GF-D8 (cell line): Measurements from ENCODE around the gene LMX1B.

Experiments
- DNase-seq: peaks from one replicate; lab custom pipeline; 2025; lab: John Stamatoyannopoulos, UW

Gene LMX1B

DNA sequence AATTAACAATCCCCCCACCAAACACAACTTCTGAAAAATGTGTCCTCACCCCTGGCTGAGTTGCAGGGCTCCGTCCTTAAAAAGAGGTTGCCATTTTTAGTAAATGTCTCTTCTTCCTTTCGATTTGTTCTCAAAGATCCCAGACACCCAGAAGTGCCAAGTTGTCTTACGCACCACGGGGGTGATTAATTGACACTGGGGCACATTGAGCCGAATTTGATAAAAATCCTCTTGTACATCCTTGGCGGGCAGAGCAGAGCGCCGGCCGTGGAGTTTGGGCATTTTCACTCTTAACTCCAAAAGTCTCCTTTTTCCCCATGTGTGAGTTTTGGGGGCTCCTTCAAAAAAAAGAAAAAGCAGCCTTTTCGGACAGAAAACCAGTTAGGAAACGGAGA lies 4.5 kb downstream of the LMX1B start:
- DNase-seq, result no peak

DNA sequence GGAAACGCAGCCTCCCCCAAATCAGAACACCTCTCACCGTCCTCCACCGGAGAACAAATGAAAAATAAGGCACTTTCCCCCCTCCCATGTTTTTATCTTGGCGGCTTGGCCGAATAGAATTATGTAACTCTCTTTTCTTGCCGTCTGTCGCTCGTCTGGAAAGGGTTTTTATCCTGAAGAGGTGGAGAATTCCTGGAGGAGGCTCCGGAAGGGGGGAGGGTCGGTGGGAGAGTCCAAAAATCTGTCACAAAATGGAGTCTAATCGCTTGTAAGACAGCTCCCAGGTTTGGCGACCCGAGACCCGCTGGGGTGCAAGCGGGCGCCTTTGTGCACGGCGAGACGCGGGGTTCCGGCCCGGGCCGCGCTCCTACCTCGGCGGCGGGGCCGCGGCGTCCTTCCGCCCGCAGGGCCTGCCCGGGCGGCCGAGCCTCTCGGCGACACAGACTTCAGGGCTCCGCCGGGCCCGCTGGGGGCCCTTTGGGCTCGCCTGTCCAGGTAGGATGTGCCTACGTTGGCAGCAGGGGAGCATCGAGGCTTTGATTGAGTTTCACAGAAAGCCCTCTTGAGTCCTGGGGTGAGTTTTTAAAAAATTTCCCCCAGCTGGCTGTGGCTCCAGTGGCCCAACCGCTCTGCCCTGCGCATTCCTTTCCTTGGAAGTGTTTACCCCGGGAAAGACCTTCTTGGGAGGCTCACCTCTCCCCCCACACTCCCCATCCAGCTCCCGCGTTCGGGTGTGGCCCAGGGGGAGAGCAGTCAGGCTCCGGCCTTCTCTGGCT lies 5.0 kb downstream of the LMX1B start:
- DNase-seq, result no peak

DNA sequence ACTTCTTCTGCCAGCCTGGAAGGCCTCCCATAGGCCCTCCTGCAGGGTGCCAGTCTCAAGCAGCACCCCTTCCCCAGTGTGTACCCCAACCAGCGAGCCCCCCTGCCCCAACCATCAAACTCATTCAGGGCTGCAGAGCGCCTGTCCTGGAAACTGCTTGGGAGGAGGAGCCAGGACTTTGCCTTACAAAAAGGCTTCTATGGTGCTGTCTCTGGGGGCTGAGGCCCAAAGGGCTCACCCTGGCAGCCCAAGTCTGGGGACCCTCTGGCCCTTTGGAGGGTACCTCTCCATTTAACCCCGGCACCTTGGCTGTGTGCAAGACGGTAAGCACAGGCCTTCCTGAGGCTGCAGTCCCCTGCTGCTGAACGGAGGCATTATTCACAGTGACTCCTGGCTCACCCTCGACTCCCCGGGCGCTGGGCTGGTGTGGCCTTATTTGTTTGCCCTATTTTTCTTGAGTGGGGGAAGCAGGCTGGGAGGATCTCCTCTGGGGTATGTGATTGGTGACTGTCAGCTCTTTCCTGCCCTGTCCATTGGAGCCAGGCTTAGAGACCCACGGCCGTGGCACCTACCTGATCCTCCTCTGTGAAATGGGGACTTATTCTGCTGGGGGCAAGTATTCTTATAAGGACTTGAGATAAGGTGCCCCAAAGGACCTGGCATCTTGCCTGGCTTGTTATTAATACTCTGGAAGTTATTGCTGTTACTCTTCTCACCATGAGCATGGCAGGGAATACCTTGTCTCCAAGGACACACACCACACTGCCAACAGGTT lies 5.8 kb downstream of the LMX1B start:
- no peak for DNase-seq

DNA sequence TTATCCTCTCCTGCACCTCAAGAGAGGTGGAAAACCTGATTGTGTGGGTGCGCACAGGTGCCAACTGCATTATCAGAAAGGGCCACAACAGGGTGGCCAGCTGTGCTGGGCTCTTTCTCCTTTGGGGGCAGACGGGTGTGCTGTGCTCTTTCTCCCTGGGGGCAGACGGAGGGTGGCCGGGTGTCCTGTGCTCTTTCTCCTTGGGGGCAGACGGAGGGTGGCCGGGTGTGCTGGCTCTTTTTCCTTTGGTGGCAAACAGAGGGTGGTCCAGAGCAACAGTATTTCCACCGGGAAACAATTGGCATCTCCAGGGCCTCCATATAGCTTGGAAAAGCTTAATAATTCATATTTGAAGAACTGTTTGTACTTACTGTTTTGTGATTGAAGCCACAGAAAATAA lies 6.8 kb downstream of the LMX1B start:
- no peak for DNase-seq

DNA sequence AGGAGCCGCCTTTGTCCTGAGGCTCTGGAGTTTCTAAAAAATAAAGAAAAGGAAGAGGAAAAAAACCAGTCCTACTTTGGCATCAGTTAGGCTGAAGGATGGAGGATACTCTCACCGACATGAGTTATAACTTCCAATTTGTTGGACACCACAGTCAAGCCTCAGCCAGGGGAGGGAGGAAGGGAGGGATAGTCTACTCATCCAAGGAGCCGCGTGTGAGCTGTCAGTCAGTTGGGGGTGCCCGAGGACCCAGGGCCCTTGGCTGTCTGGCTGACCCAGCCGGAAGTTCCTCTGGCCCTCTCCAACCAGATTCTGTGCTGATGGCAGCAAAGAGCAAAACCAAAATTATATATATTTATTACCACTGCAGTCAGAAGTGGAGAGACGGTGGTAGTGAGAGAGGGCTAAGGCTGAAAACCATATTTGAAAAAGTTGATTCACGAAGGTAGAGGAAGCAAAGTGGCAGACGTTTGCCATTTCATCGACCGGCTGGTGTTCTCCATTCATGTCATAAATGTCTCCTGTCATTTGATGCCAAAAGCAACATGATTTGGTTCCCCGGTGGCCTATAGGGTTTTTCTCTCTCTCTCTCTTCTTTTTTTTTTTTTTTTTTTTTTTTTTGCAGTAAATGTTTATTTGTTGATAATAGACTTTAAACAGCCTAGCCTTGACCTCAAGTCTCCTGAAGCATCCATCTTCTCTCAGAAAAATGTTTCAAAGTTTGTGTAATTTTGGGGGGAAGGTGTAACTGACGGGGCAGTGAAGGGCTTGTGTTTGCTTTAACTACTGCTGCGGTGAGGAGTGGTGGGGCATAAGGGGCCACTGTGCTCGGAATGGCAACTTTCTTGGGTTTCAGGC lies 7.6 kb downstream of the LMX1B start:
- no peak for DNase-seq

DNA sequence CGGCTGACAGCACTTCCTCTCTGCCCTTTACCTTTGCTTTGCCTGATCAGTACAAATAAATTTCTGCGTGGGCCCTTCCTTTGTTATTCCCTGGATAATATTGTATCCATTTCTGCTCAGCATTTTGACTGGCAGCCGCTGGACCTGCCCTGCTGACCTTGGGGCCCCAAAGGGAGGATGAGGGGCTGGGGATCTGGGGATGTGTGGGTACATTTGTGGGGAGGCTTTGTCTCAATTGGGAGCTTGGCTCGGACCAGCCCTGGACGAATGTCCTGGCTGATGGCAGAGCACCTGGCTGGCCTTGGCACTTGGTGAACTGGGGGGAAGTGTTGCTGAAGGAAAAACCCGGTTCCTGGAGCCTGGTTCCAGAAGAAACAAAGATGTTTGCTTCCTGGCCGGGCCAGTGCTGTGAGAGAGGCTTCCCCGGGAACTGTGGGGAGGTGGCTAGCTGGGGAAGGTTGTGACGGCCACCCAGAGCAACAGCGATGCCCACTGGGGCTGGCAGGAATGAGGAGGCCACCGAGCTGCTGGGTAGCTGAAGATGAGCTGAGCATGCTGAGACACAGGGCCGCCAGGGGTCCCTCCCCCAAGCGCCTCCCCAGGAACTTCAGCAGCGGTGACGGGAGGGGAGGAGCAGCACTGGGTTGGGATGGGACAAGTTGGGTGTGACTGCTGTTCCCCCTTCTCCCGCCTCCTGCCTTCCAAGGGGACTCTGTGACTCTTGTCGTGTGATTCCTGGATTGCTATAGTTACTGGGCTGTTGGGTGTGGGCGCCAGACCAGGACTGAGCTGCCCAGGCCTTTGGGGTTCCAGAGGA lies 8.4 kb downstream of the LMX1B start:
- no peak for DNase-seq

DNA sequence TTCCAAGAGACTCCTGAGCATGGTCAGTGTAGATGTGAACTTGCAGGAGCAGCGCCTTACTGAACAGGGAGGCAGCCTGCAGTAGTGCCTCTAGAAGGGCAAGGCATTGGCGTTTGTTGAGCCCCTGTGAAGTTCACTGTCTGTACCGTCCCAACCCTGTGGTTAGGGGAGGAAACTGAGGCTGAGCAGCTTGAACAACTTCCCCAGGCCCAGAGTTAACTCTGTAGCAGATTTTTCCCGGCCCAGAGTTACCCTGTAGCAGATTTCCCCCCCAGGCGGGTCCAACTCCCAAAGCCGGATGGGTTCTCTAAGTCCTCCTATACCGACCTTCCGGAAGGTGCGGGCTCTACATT lies 9.6 kb downstream of the LMX1B start:
- DNase-seq, result no peak

DNA sequence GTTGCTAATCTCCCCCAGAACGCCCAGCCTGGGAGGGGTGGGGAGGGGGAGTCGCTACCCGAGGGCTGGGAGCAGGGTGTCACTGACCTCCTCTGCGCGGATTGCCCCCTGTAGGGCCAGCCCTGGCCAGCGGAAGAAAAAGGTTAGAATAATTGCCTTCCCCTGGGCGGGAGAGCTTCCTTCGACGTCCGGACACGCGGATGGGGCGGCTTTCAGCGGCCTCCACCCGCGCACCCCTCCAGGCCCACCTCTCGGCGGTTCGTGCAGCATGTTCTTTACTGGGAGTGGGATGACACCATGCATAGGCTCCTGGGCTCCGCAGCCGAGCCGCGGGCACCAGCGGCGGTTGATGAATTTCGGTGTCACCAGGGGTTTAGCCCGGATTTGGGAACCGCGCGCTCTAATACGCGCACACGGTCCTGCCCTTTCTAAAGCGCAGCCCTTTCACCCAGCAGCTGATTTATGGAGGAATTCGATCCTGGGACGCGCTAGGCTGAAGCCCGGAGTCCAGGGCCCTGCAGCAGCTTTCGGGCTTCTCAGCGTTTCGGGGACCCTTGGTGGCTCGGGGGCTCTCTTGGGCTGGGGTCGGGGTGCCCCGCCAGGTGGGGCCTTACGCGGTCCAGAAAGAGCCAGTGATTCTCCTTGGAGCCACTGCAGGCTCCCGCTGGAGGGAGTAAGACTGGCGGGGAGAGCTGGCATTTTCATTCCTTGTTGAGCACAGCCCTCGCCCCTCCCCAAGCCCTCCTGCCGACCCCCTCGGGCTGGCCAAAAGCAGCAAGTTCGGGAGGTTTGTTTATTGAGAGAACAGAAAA lies 10.1 kb downstream of the LMX1B start:
- no peak for DNase-seq

DNA sequence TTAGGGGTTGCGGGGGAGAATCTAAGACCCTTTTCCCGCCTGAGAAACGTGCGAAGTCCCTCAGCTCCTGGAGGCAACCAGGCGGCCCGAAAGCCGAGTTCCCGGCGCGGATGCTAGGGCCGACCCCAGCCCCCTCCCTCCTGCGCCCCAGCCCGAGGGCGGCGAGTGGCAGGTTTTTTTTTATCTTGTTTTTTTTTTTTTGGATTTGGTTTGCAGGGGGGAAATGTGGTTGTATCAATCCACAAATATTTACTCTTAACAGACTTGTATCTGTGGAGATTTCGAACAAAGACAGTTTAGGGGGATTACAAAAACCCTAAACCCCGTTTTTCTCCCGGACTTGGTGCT lies 10.7 kb downstream of the LMX1B start:
- no peak for DNase-seq

DNA sequence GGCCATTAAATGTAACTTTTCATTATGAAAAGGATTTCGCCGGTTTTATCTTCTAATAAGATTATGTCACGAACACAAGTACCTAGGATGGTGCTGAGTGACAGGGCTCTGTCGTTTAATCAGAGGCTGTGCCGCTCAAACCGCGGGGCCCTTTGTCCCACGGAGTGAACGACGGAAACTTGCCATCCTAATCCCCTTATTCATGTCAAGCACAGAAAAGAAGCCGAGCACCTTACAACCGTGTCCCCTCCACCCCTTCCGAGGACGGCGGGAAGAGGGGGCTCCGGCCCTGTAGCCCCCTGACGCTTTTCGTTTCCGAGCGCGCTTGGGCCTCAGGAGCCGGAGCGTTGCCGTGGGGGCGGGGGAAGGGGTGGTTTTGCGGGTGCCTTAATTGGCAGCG lies 11.2 kb downstream of the LMX1B start:
- DNase-seq, result no peak

DNA sequence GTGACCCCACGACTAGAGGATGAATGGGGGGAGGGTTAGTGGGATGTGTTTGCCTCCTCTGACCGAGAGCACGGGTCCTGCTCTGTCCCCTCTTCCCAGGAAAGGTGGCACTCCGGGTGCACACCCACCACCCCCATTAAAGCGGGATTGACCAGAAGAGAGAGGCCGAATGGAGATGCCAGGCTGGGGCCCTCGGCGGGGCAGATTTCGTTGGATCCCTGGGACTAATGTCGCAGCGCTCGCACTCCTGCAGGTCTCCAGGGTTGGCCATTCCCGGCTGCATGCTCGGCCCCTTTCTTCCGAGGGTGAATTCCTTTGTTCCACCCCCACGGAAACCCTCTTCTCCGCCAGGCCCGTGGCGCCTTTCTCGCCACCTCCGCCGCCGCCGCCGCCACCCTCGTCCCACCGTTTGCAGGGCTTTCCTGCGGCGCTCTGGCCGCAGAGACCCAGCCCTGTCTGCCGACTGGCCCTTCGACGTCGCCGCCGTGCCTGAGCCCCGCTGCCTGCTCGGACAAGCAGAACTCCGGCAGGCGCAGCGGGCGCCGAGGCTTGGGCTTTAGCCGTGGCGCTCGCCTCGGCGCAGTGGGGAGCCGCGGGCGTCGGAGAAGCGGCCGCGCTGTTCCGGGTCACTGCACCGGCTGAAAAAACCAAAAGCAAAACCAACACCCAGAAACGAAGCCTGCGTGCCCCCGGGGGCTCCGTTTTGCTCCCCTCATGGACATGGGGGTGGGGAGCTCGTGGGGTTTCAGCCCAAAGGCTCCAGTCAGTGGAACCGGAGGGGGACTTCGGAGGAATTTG lies 11.8 kb downstream of the LMX1B start:
- no peak for DNase-seq

DNA sequence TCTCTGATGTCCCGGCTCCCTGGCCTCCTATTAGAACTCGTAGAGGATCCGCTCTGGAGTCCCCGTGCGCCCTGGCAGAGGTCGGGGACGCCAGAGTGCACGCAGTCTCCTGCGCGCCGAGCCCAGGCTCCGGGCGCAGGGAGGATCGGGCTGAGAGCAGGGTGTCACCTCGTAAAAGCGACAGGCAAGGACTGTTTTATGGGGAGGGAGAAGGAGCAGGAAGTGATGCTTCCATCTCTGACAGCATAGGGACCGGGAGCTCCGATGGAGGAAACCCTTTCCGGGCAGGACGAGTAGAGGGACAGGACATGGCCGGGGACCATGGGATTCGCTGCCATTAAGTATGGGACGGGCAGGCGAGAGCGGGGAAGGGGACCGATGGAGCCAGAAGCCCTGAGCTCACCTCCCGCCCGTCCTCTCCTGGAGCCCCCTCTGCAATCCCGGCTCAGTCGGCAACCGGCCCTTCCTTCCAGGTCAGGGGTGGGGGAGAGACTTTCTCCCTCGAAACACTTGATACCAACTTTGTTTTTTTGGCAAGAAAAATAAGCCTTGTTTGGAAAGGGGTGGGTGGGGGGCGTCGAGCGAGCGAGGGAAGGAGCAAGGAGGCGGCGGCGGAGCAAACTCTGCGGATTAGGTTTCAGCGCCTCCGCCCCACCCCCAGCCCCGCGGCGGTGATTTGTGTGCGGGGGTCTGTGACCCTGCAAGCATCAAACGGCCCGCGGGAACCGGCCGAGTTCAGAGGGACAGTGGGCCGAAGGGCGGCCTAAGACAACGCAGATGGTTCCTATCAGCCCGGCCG lies 12.6 kb downstream of the LMX1B start:
- no peak for DNase-seq

DNA sequence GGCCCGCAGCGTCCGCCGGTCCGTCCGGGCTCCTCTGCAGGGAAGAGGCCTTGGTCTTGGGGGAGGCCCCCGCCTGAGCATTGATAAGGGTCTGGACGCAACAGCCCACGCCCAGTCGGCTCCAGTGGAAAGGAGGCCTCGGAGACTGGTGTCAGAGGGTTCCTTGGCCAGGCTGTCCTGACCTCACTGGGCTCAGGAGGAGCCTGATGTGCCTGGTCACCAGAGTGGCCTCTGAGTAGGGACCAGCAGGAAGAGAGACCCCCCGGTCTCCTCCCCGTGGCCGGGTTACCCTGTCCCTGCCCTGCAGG lies 13.2 kb downstream of the LMX1B start:
- no peak for DNase-seq

DNA sequence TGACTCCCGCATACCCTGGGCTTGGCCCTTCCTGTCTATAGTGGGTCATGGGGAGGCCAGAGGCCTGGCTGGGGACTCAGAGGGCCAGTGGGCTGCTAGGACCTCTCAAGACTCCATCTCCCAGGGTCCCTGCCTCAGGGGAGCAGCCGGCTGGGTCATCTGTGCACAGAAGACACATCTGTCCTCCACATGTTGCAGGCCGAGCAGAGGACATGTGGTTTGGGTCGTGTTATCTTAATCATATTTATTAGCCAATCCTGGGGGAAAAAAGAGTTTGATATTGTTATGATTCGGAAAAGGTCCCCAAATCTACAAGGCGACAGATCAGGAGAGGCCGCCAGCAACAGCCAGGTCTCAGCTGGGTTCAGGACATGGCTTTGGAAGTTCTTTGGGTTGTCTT lies 14.4 kb downstream of the LMX1B start:
- no peak for DNase-seq

DNA sequence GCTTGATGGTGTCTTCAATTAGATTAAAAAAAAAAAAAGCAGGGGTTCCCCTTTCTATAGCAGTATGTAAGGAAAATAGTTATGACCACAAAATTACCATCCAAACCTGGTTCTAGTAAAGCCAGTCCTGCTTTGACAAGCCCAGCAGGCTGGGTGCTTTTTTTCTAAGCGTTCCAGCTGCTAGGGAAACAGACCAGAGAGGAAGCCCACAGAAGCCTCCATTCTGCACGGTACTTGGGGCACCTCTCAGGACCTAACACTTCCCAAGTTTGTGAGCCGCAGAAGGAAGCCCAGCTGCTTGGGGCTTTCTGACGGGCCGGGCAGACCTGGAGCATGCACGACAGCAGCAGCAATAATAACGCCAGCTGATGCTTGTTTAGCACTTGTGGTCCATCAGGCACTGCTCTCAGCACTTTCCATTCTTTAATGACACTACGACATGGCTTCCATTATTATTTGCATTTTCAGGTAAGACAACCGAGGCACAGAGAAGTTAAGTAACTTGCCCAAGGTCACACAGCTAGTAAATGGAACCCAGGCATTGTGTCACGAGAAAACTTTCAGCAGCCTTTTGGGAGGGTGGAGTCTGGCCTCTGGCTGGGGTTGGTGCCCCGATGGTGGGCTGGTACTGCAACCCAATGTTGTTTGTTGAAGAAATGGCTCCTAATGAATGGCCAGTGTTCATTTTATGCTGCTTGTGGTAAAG lies 15.4 kb downstream of the LMX1B start:
- no peak for DNase-seq

DNA sequence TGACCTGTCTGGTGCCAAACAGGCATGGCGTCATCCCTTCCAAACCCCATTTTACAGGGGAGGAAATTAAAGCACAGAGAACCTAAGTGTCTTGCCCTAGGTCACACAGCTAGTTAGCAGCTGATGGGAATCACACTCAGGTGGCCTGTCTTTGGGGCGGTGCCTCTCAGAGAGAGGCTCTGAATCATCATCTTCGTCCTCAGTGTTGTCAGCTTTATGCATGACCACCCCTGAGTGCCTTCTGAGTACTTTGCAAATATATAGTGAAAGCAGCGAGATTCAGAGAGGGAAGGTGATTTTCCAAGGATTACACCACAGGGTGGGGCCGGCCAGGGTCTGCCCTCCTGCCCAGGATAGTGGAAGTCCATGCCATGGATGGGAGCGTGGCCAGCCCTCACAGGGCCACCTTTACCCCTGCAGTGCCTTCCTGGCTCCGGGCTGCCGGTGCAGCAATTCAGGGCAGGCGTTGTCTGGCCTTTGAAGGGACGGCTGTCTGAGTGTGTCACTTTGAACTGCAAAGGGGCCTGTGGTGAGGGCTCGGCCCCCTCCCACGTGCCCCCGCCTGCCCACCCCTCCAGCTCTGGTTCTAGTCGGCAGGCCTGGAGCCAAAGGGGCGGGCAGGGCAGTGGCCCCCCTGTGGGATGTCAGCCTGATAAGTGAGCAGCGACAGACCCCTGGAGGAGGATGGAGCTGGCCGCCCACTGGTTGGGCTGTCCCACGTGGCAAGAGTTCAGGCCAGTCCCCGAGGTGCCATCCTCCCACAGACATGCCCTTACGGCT lies 16.9 kb downstream of the LMX1B start:
- DNase-seq, result no peak

DNA sequence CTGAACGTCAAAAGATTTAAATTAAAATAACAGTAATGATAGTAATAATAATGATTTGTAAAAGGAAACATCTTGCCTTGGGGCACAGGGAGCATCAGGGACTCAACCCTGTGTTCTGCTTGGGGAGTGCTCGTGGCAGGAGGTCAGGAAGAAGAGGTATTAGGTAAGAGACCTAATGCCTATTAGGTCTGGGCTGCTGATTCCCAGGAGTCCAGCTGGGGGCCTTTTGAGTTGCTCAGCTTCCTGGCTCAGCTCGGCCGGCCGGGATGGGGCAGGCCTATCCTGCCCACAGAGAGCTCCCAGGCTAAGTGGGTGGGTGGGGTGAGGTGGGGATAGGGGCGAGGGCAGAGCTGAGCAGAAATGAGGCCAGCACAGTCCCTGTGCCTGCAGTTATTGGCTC lies 17.5 kb downstream of the LMX1B start:
- no peak for DNase-seq

DNA sequence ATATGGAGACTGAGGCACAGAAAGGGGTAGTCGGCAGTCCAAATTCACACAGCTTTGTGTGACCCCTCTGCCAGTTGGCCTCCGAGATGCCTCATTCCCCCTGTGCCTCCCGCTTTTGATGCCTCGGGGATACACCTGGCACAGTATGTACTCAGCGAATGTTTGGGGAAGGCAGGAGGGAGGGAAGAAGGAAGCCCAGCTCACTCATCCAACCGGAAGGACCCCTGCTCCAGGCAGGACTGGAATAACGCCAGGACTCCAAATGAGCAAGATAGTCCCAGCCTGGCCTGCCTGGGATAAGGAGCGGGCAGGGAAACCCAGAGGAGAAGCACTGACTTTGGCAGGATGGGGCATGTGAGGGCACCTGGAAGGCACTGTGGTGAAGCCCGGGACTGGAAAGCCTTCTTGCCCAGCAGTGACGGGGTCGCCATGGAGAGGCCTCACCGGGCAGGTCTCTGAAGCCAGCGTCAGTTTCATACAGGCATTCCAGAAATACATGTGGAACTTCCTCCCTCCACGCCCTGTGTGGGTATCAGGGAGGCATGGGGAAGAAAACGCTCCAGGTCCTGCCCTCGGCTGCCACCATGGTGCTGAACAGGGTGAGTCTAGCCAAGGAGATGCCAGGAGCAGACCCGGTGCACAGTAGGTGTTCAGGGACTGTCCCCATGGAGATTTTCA lies 20.3 kb downstream of the LMX1B start:
- no peak for DNase-seq
